ENCODE measurements around the gene TCF25. TPM values are rescaled to one million over a fixed set of nuclear protein-coding genes. Genes with fewer than 3 reads are reported as not detected.
"Not testable (repeated sequence)": the region's sequence is repeated elsewhere in the genome, so short reads cannot be mapped to it uniquely, and the experiment has no call there.

Gene TCF25, protein sequence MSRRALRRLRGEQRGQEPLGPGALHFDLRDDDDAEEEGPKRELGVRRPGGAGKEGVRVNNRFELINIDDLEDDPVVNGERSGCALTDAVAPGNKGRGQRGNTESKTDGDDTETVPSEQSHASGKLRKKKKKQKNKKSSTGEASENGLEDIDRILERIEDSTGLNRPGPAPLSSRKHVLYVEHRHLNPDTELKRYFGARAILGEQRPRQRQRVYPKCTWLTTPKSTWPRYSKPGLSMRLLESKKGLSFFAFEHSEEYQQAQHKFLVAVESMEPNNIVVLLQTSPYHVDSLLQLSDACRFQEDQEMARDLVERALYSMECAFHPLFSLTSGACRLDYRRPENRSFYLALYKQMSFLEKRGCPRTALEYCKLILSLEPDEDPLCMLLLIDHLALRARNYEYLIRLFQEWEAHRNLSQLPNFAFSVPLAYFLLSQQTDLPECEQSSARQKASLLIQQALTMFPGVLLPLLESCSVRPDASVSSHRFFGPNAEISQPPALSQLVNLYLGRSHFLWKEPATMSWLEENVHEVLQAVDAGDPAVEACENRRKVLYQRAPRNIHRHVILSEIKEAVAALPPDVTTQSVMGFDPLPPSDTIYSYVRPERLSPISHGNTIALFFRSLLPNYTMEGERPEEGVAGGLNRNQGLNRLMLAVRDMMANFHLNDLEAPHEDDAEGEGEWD
- 100 to 1,000 TPM; 181 to 216 TPM for total RNA-seq

DNA sequence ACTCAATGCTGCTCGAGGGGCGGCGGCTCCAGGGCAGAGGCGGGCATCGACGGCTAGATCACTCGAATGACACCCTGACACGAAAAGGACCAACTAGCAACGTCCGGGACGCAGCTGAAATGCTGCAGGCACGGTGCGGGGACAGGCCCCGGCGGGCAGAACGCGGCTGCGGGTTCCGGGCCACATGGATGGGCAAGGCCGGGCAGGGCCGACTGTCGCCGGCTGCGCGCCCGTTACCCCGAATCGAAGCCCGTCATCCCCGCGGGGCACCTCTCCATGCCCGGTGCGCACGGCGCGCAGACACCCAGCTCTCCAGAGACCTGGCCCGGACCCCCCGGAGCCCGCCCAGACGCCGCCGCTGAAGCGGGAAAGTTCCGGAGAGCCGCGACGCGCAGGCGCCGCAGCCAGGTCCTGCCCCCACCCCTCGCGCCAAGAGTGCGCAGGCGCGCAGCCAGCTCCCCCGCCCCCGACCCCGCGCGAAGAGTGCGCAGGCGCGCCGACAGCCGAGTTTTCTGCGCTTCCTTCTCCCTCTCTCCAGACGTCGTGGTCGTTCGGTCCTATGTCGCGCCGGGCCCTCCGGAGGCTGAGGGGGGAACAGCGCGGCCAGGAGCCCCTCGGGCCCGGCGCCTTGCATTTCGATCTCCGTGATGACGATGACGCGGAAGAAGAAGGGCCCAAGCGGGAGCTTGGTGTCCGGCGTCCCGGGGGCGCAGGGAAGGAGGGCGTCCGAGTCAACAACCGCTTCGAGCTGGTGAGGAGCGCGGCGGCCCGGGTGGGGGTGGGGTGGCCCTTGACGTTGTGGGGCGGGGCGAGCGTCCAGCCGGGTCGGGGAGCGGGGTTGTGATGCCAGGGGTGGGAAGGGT, at the start of gene TCF25:
TCF25 (plus strand) TSS at position 484 of the 863 bp plus-strand sequence; CDS start at position 560, 76 bp downstream.
- Mint-ChIP-seq H3K9me3 (ENCODE audit: low read depth) (peaks cover 5% of the 10 kb centered on the region), H3K4me1 (peaks cover 21% of the 10 kb centered on the region), H3K4me3 (peak within 1 kb of the TSS; percentile 83), H3K27me3 (no peaks in the 10 kb centered on the region), H3K27ac (peak within 1 kb of the TSS; percentile 98), H3K36me3 (peaks cover 26% of the 10 kb centered on the region)
- peak; percentile 59 for ATAC-seq
- CTCF ChIA-PET, result interaction anchor here (0.9 to 3.5 kb wide), 8 partner anchors 9 to 173 kb away, joined by 3 to 26 read pairs (median 10); partner anchors contain the start of gene MC1R
- DNase-seq, result peak; percentile 89

GRCh38 chr16:89823824-89824148, 49.6 kb upstream of the TCF25 start:
- not testable (repeated sequence) for H3K9me3 Mint-ChIP-seq (ENCODE audit: low read depth); H3K4me3 Mint-ChIP-seq; DNase-seq; H3K27ac Mint-ChIP-seq; ATAC-seq; H3K36me3 Mint-ChIP-seq
- CTCF ChIA-PET, result interaction anchor here (0.9 kb wide), 1 partner anchor 14 kb away, joined by 3 read pairs; no protein-coding TSS in a partner anchor
- Mint-ChIP-seq H3K27me3 (peaks cover 17% of the 10 kb centered on the region), H3K4me1 (peaks cover 14% of the 10 kb centered on the region)

- Mint-ChIP-seq H3K4me3 (no peak overlapping the region), H3K27ac (no peak overlapping the region), H3K36me3 (no peaks in the 10 kb centered on the region), H3K27me3 (peaks cover 36% of the 10 kb centered on the region), H3K4me1 (peaks cover 9% of the 10 kb centered on the region), H3K9me3 (ENCODE audit: low read depth) (no peaks in the 10 kb centered on the region)
- ATAC-seq, result no peak
- DNase-seq, result no peak
- CTCF ChIA-PET, result interaction anchor here (1.2 to 1.3 kb wide), 2 partner anchors 34 to 121 kb away, joined by 3 to 4 read pairs; no protein-coding TSS in a partner anchor
These were observed 46.6 kb upstream of the TCF25 start for GRCh38 chr16:89826531-89827382.

DNA sequence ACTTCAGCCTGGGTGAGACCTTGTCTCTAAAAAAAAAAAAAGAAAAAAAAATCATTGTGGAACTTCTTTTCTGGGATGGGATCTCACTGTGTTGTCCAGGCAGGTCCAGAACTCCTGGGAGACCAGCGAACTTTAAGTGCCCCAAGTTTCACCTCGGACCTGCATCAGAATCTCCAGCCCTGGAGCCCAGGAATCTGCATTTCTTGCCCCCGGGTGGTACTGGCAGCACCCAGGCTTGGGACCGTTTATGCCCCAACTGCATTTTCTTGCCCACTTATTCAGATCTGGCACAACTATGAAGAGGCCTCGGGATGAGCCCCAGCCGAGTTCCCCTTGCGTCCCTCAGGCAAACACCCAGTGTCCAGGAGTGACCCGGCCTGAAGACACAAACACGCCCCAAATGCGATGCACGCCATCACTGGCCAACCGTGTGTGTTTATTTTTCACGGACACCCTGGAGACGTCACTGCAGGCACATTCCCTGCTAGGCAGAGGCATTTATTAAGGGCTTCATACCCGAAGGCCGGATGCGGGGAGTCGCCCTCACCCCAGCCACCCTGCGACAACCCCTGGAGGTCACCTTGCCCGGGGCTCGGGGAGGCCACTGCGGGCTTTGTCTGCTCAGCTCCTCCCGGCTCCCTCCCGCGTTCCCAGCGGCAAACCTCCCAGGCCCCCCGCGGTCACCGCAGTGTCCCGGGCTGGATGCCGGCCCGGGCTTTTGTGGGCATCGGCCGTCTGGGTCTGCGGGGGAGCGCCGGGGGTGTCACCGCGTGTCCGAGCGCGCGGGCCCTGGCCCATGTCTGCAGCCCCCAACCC, 45.8 kb upstream of the TCF25 start:
- Mint-ChIP-seq H3K4me1 (peaks cover 5% of the 10 kb centered on the region), H3K4me3 (no peak overlapping the region), H3K27ac (no peak overlapping the region), H3K27me3 (peaks cover 44% of the 10 kb centered on the region), H3K9me3 (ENCODE audit: low read depth) (no peaks in the 10 kb centered on the region), H3K36me3 (no peaks in the 10 kb centered on the region)
- no peak for DNase-seq
- CTCF ChIA-PET, result interaction anchor here (1.3 to 2.0 kb wide), 2 partner anchors 10 to 122 kb away, joined by 3 to 5 read pairs; no protein-coding TSS in a partner anchor
- no peak for ATAC-seq

- CTCF ChIA-PET, result interaction anchor here (2.0 kb wide), 1 partner anchor 9 kb away, joined by 5 read pairs; no protein-coding TSS in a partner anchor
- ATAC-seq (peak; percentile 97), DNase-seq (peak; percentile 77)
- no peaks in the 10 kb centered on the region for H3K36me3 Mint-ChIP-seq
- H3K27ac Mint-ChIP-seq, result no peak within 1 kb of the TSS
- no peaks in the 10 kb centered on the region for H3K9me3 Mint-ChIP-seq (ENCODE audit: low read depth)
- peaks cover 5% of the 10 kb centered on the region for H3K4me1 Mint-ChIP-seq
- peaks cover 44% of the 10 kb centered on the region for H3K27me3 Mint-ChIP-seq
- H3K4me3 Mint-ChIP-seq, result peak within 1 kb of the TSS; percentile 8
These were observed 45.1 kb upstream of the TCF25 start, which contains the start of gene SPIRE2 for GRCh38 chr16:89828199-89828869. Gene SPIRE2 (plus strand): TSS chr16:89828475. CDS start chr16:89828551, 76 bp downstream.

DNA sequence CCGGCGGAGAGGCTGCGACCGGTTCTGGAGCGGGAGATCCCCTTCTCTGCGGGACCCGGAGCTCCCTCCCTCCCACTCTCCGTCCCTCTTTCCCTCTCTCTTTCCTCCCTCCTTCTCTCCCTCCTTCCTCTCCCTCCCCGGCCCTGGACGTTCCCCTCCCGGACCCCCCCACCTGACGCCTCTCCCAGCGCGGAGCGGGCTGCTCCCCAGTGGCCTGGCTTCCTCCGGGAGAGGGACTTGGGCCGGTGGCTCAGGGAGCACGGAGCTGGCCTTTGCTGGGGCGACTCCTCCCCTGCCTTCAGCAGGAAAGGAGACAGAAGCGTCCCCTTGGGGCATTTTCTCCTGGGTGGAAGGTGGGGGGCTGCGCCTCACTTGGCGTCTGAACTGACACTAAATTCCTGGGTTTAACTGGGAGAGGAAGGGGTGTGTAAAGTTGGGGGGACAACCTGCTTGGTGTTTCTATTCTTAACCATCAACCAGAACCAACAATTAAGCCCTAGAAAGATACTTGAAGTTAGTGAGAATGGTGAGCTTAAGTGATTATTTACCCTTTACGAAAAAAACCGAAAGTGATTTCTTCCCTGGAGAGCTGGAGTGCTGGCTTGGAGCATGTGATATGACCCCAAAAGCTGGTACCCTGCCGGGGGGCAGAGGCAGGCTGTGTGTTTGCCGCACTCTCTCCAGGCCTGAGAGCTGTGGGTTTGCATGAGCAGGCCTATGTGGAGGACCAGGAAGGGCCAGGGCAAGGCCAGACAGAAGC, 44.3 kb upstream of the TCF25 start:
- Mint-ChIP-seq H3K36me3 (no peaks in the 10 kb centered on the region), H3K4me3 (peak overlapping the region; percentile 8), H3K27ac (no peak overlapping the region), H3K4me1 (peaks cover 5% of the 10 kb centered on the region), H3K9me3 (ENCODE audit: low read depth) (no peaks in the 10 kb centered on the region), H3K27me3 (peaks cover 44% of the 10 kb centered on the region)
- CTCF ChIA-PET, result interaction anchor here (0.7 to 2.0 kb wide), 2 partner anchors 9 to 32 kb away, joined by 3 to 5 read pairs; no protein-coding TSS in a partner anchor
- no peak for ATAC-seq
- DNase-seq, result no peak

- ATAC-seq (no peak), DNase-seq (no peak)
- Mint-ChIP-seq H3K27me3 (peaks cover 44% of the 10 kb centered on the region), H3K36me3 (no peaks in the 10 kb centered on the region), H3K4me3 (no peak overlapping the region), H3K9me3 (ENCODE audit: low read depth) (no peaks in the 10 kb centered on the region), H3K4me1 (peaks cover 5% of the 10 kb centered on the region), H3K27ac (no peak overlapping the region)
- CTCF ChIA-PET, result interaction anchor here (0.6 to 2.0 kb wide), 3 partner anchors 8 to 31 kb away, joined by 3 to 5 read pairs (median 3); no protein-coding TSS in a partner anchor
These were observed 43.6 kb upstream of the TCF25 start for GRCh38 chr16:89829630-89830437.

- no peak overlapping the region for H3K4me3 Mint-ChIP-seq
- DNase-seq (no peak), ATAC-seq (no peak)
- no peaks in the 10 kb centered on the region for H3K36me3 Mint-ChIP-seq
- H3K4me1 Mint-ChIP-seq, result peaks cover 5% of the 10 kb centered on the region
- H3K27me3 Mint-ChIP-seq, result peaks cover 39% of the 10 kb centered on the region
- no peak overlapping the region for H3K27ac Mint-ChIP-seq
- CTCF ChIA-PET, result no interaction called here
- no peaks in the 10 kb centered on the region for H3K9me3 Mint-ChIP-seq (ENCODE audit: low read depth)
These were observed 41.5 kb upstream of the TCF25 start for GRCh38 chr16:89831810-89832328.

GRCh38 chr16:89833664-89834363, 39.6 kb upstream of the TCF25 start:
- H3K36me3 Mint-ChIP-seq; H3K9me3 Mint-ChIP-seq (ENCODE audit: low read depth); ATAC-seq; H3K4me3 Mint-ChIP-seq; H3K27ac Mint-ChIP-seq; DNase-seq: not testable (repeated sequence)
- CTCF ChIA-PET, result interaction anchor here (1.9 kb wide), 1 partner anchor 27 kb away, joined by 7 read pairs; no protein-coding TSS in a partner anchor
- peaks cover 33% of the 10 kb centered on the region for H3K27me3 Mint-ChIP-seq
- H3K4me1 Mint-ChIP-seq, result peaks cover 19% of the 10 kb centered on the region
